HepG2 (cell line): ENCODE results near the gene LRTM2. TPM values are rescaled to one million over a fixed set of nuclear protein-coding genes. Genes with fewer than 3 reads are reported as not detected.

Experiments
- ATAC-seq: fragments of 200-7000 bp; cut with Tn5 transposase; 3 replicates; pipeline ENCODE4 v1.9.1; 2020; ENCODE audit warnings: mild to moderate bottlenecking, moderate library complexity
- BruUV-seq: library from RNA; stranded (reverse); fragments of 400-500 nt; replicated peaks from 2 replicates; lab custom pipeline; 2021; lab: Mats Ljungman, UMichigan
- CTCF ChIA-PET: fragments of 300-600 bp; formaldehyde crosslinking; extraction: SDS; loops from one replicate; lab custom pipeline; 2021; ENCODE audit warnings: low total read pairs, inconsistent platforms, low intra/inter-chr PET ratio; lab: Yijun Ruan, JAX
- POLR2A ChIA-PET: fragments of 350-600 bp; sonication (Branson Sonifier 250); formaldehyde crosslinking; loops from one replicate; lab custom pipeline; 2020; ENCODE audit warnings: antibody characterized with exemption, inconsistent platforms; lab: Yijun Ruan, JAX
- DNase-seq: peaks from one replicate; pipeline ENCODE4 v3.0.0-alpha.2; 2015; ENCODE audit warnings: low spot score
- FAIRE-seq: peaks from 3 replicates; lab custom pipeline; 2011; peaks lifted over from hg19 to GRCh38; lab: Jason Lieb, UNC
- H2AFZ ChIP-seq: one replicate; pipeline ENCODE4 v1.6.1; 2011; ENCODE audit warnings: low read length, inconsistent platforms
- H3K27ac ChIP-seq: fragments of 300-600 bp; 3 replicates; pipeline ENCODE4 v1.8.0; 2011; ENCODE audit warnings: mixed run types, mild to moderate bottlenecking, mixed read lengths, low read length, inconsistent platforms; ENCODE audit not compliant: insufficient read depth; ENCODE audit errors: extremely low read length
- H3K27me3 ChIP-seq, 2 experiments: fragments of 200-600 bp in 1 of 2; 2 replicates in 1 of 2; 3 replicates in 1 of 2; pipeline versions ENCODE4 v1.6.0 to v1.8.0; 2011; ENCODE audit warnings: low read length in 2 of 2, mild to moderate bottlenecking in 2 of 2, moderate library complexity in 2 of 2, inconsistent platforms in 1 of 2; ENCODE audit not compliant: insufficient read depth in 2 of 2, control insufficient read depth in 1 of 2
- H3K36me3 ChIP-seq, 2 experiments: fragments of 200-600 bp in 1 of 2; replicated peaks in 1 of 2; 2 replicates in 1 of 2; 3 replicates in 1 of 2; pipeline versions ENCODE4 v1.5.1 to v1.8.0; 2011; ENCODE audit warnings: low read length in 2 of 2, inconsistent platforms in 1 of 2; ENCODE audit not compliant: insufficient read depth in 2 of 2, control insufficient read depth in 1 of 2
- H3K4me1 ChIP-seq: 2 replicates; pipeline ENCODE4 v1.5.1; 2012; ENCODE audit warnings: low read length, inconsistent platforms; ENCODE audit not compliant: insufficient read depth
- H3K4me2 ChIP-seq: 2 replicates; pipeline ENCODE4 v1.6.0; 2011; ENCODE audit warnings: low read depth, low read length, inconsistent platforms
- H3K4me3 ChIP-seq, 3 experiments: fragments of 200-600 bp in 1 of 3; sonication (generic), shearing (Covaris generic) in 1 of 3; replicated peaks in 1 of 3; 2 replicates each; pipeline ENCODE4 v1.5.1; 2011 to 2016; ENCODE audit warnings: low read length in 3 of 3, inconsistent platforms in 2 of 3, low read depth in 2 of 3, mild to moderate bottlenecking in 2 of 3, control low read depth in 1 of 3, mixed read lengths in 1 of 3; ENCODE audit not compliant: insufficient read depth in 1 of 3
- H3K79me2 ChIP-seq: one replicate; pipeline ENCODE4 v1.6.1; 2011; ENCODE audit warnings: low read length, inconsistent platforms; ENCODE audit not compliant: insufficient read depth
- H3K9ac ChIP-seq: 2 replicates; pipeline ENCODE4 v1.6.0; 2011; ENCODE audit warnings: mild to moderate bottlenecking, low read depth, low read length, inconsistent platforms; ENCODE audit not compliant: insufficient read depth
- H3K9me3 ChIP-seq: 2 replicates; pipeline ENCODE4 v1.5.1; 2012; ENCODE audit warnings: mild to moderate bottlenecking, low read length
- H4K20me1 ChIP-seq: 2 replicates; pipeline ENCODE4 v1.6.0; 2011; ENCODE audit warnings: inconsistent platforms, mild to moderate bottlenecking, low read length, moderate library complexity; ENCODE audit not compliant: insufficient read depth
- CCDC6 ChIP-seq: sonication (generic); formaldehyde crosslinking; IDR thresholded peaks from 2 replicates; pipeline ENCODE4 v1.8.1; 2022; ENCODE audit warnings: mild to moderate bottlenecking, missing genetic modification reagents, moderate library complexity
- NR1H2 ChIP-seq: sonication (generic); formaldehyde crosslinking; IDR thresholded peaks from 2 replicates; pipeline ENCODE4 v1.8.1; 2022; ENCODE audit warnings: low read depth, missing genetic modification reagents, borderline replicate concordance
- POLR2AphosphoS5 ChIP-seq: IDR thresholded peaks from 2 replicates; pipeline ENCODE4 v1.6.1; 2012; ENCODE audit warnings: low read depth, low read length
- SMC3 ChIP-seq: IDR thresholded peaks from 2 replicates; pipeline ENCODE4 v1.6.1; 2011; ENCODE audit warnings: low read length, improper control_type of control experiment
- TFE3 ChIP-seq: IDR thresholded peaks from 2 replicates; pipeline ENCODE4 v1.6.1; 2016
- TRIM24 ChIP-seq: sonication (generic); formaldehyde crosslinking; IDR thresholded peaks from 2 replicates; pipeline ENCODE4 v1.8.0; 2022; ENCODE audit warnings: mild to moderate bottlenecking, missing genetic modification reagents
- ZNF17 ChIP-seq: sonication (generic); formaldehyde crosslinking; IDR thresholded peaks from 2 replicates; pipeline ENCODE4 v1.5.0; 2020; ENCODE audit warnings: mild to moderate bottlenecking, missing genetic modification reagents
- ZSCAN25 ChIP-seq: sonication (generic); formaldehyde crosslinking; IDR thresholded peaks from 2 replicates; pipeline ENCODE4 v1.8.0; 2022; ENCODE audit warnings: mild to moderate bottlenecking, missing genetic modification reagents
- WGBS: methylation state at CpG from one replicate; pipeline ENCODE4 v1.1.6; 2017; ENCODE audit warnings: low lambda C conversion rate; 5-methylcytosine and 5-hydroxymethylcytosine counted together
- in situ Hi-C: cut with HindIII; loops from 2 replicates; pipeline ENCODE4 v1.10.0; 2017; ENCODE audit warnings: low pct_unique_long_range_greater_than_20kb; ENCODE audit not compliant: extremely low pct_ligation_motif_present
- intact Hi-C: fragments of 100-400 bp; cut with micrococcal nuclease; formaldehyde crosslinking; loops from one replicate; pipeline ENCODE4 v1.10.0; 2022; ENCODE audit not compliant: unreplicated experiment
- polyA plus RNA-seq, 8 experiments: library from polyadenylated mRNA; depleted of rRNA in 3 of 8; stranded (reverse) in 7 of 8; unstranded in 1 of 8; fragments of >200 nt; fragmentation: Illumina TruSeq in 4 of 8; extraction: Trizol in 4 of 8; gene quantifications; 2 replicates each; pipeline versions ENCODE4 v1.2.1 to v1.2.3, GENCODE V29; 2011 to 2016; ENCODE audit warnings: low read depth in 4 of 8, missing spikeins in 1 of 8, mixed read lengths in 1 of 8; ENCODE audit not compliant: insufficient read depth in 1 of 8
- total RNA-seq, 5 experiments: library from RNA; depleted of rRNA; stranded (reverse); fragments of >200 nt; fragmentation: Illumina TruSeq; extraction: Trizol; gene quantifications; 2 replicates each; pipeline ENCODE4 v1.2.3, GENCODE V29; 2016; ENCODE audit warnings: low read depth in 1 of 5
- TF ChIP-seq, protein P1 (sequence below), 2 experiments: fragments of 450-650 bp in 1 of 2; sonication (generic) in 1 of 2; formaldehyde crosslinking; IDR thresholded peaks; 2 replicates each; pipeline versions ENCODE4 v1.5.0 to v1.8.0; 2020 to 2022; ENCODE audit warnings: mild to moderate bottlenecking in 1 of 2, missing genetic modification reagents in 1 of 2
- TF ChIP-seq, protein P2 (sequence below): sonication (generic); formaldehyde crosslinking; IDR thresholded peaks from 2 replicates; pipeline ENCODE4 v1.5.0; 2020; ENCODE audit warnings: missing genetic modification reagents

The LRTM2 gene
- total and polyA plus RNA-seq, 2 of the 13 experiments (the other 11 are each of a cell fraction or from before 2014, with no cell fraction given): 0.09 TPM; not detected in 1

- 54% methylated on average over 17 of the region's 17 CpGs for WGBS
- TF ChIP-seq NR1H2 (CRISPR knock-in tag) (no peak), CCDC6 (CRISPR knock-in tag) (no peak), TFE3 (no peak), SMC3 (no peak), TRIM24 (no peak), POLR2AphosphoS5 (no peak), ZSCAN25 (CRISPR knock-in tag) (no peak), ZNF17 (CRISPR knock-in tag) (no peak)
- TF ChIP-seq, protein P1, sequence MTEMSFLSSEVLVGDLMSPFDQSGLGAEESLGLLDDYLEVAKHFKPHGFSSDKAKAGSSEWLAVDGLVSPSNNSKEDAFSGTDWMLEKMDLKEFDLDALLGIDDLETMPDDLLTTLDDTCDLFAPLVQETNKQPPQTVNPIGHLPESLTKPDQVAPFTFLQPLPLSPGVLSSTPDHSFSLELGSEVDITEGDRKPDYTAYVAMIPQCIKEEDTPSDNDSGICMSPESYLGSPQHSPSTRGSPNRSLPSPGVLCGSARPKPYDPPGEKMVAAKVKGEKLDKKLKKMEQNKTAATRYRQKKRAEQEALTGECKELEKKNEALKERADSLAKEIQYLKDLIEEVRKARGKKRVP (CRISPR knock-in tag; IDR thresholded peaks at IDR 0.05): no peak
- TF ChIP-seq, protein P2, sequence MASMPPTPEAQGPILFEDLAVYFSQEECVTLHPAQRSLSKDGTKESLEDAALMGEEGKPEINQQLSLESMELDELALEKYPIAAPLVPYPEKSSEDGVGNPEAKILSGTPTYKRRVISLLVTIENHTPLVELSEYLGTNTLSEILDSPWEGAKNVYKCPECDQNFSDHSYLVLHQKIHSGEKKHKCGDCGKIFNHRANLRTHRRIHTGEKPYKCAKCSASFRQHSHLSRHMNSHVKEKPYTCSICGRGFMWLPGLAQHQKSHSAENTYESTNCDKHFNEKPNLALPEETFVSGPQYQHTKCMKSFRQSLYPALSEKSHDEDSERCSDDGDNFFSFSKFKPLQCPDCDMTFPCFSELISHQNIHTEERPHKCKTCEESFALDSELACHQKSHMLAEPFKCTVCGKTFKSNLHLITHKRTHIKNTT: no peak
- TF ChIP-seq, all 625 proteins: peak for 0
- Histone ChIP-seq H3K9ac (no peak overlapping the region), H3K27me3 (peaks cover 6 to 50% of the 10 kb centered on the region in 2 experiments; a peak in 4 of 5 replicates), H3K79me2 (no peaks in the 10 kb centered on the region), H3K27ac (no peak overlapping the region), H3K4me2 (no peak overlapping the region), H3K4me1 (peaks cover 38% of the 10 kb centered on the region), H3K9me3 (no peaks in the 10 kb centered on the region), H2AFZ (no peak overlapping the region), H4K20me1 (no peaks in the 10 kb centered on the region), H3K36me3 (no peaks in the 10 kb centered on the region), H3K4me3 (no peak overlapping the region)
- ATAC-seq (no peak), DNase-seq (no peak), FAIRE-seq (no peak)
- in situ Hi-C loops (no loop called here), intact Hi-C loops (no loop called here)
- CTCF ChIA-PET: no interaction called here
- BruUV-seq: no TSS peak
- POLR2A ChIA-PET: no interaction called here
These were observed 12.6 kb downstream of the LRTM2 start for GRCh38 chr12:1832801-1833595.
